ENCODE measurements around the gene TOR4A.

TOR4A gene

DNA sequence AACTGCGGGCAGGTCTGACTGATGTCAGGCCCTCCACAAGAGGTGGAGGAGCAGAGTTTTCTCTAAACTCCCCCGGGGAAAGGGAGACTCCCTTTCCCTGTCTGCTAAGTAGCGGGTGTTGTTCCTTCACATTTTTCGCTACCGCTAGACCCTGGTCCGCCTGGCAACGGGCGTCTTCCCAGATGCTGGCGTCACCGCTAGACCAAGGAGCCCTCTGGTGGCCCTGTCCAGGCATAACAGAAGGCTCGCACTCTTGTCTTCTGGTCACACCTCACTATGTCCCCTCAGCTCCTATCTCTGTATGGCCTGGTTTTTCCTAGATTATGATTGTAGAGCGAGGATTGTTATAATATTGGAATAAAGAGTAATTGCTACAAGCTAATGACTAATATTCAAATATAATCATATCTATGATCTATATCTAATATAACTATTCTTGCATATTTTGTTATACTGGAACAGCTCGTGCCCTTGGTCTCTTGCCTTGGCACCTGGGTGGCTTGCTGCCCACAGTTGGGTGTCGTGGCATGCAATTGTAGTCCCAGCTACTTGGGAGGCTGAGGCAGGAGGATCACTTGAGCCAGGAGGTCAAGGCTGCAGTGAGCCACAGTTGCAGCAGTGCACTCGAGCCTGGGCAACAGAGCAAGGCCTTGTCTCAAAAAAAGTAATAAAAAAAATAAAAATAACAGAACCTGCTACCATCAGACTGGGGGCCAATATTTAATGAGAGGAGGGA lies 15.2 kb upstream of the TOR4A start:
- TF ChIP-seq, protein P1, sequence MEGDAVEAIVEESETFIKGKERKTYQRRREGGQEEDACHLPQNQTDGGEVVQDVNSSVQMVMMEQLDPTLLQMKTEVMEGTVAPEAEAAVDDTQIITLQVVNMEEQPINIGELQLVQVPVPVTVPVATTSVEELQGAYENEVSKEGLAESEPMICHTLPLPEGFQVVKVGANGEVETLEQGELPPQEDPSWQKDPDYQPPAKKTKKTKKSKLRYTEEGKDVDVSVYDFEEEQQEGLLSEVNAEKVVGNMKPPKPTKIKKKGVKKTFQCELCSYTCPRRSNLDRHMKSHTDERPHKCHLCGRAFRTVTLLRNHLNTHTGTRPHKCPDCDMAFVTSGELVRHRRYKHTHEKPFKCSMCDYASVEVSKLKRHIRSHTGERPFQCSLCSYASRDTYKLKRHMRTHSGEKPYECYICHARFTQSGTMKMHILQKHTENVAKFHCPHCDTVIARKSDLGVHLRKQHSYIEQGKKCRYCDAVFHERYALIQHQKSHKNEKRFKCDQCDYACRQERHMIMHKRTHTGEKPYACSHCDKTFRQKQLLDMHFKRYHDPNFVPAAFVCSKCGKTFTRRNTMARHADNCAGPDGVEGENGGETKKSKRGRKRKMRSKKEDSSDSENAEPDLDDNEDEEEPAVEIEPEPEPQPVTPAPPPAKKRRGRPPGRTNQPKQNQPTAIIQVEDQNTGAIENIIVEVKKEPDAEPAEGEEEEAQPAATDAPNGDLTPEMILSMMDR (conservative IDR thresholded peaks at IDR 0.05) = peak; percentile 80
- peak overlapping the region; percentile 22; the same call in 1 of the 2 replicates for H3K27ac ChIP-seq

DNA sequence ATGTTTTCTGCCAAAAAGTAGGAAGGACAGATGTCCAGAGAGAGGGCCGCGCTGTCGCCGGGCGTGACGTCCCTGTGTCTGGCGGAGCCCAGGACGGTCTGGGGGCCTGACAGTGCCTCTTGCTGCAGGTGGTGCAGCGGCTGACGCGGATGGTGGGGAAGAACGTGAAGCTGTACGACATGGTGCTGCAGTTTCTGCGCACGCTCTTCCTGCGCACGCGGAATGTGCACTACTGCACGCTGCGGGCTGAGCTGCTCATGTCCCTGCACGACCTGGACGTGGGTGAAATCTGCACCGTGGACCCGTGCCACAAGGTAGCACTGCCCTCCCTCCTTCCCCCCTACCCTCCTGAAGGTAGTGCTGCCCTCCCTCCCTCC lies 14.6 kb upstream of the TOR4A start:
- TF ChIP-seq, protein P1 (conservative IDR thresholded peaks at IDR 0.05) = no peak
- H3K27ac ChIP-seq = peak overlapping the region; percentile 22; the same call in 1 of the 2 replicates

DNA sequence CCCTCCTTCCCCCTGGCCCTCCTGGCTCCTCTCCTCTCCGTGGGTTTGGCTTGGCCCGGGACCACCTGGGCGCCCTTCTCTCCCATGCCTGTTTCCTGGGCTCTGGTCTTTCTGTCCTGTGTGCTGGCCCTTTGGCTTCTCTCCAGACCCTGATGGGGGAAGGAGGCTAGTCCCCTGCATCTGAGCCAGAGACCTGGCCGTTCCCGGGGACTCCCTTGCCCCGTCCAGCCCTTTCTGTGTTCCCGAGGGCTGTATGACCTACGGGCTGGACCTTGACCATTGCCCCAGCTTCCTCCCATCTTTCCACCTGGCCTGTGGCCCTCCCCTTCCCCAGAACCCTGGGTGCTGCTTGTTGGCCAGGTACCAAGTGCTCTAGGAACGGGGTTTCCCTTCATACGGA lies 14.0 kb upstream of the TOR4A start:
- peak overlapping the region; percentile 18 for H3K27ac ChIP-seq
- TF ChIP-seq, protein P1 (conservative IDR thresholded peaks at IDR 0.05) = no peak

GRCh38 chr9:137264067-137264466 lies 13.5 kb upstream of the TOR4A start:
- TF ChIP-seq, protein P1 (conservative IDR thresholded peaks at IDR 0.05) = no peak
- peak overlapping the region; percentile 18 for H3K27ac ChIP-seq

DNA sequence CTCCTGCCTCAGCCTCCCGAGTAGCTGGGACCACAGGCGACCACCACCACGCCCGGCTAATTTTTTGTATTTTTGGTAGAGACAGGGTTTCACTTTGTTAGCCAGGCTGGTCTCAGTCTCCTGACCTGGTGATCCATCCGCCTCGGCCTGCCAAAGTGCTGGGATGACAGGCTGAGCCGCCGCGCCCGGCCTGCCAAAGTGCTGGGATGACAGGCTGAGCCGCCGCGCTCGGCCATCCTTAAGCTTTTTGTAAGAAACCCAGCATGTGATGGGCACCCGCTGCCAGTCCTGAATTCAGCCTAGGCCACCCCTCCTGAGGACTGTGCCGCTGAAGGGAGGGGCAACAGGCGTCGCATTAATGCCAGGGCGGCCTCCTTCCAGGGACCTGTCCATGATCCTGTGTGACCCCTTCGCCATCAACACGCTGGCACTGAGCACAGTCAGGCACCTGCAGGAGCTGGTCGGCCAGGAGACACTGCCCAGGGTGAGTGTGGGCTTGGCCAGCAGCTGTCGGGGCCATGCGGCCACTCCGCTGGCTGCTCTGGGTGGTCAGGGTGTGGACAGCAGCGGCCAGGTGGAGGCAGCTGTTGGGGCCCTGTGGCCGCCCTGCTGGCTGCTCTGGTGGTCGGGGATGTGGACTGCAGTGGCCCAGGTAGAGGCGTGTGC lies 11.9 kb upstream of the TOR4A start:
- TF ChIP-seq, protein P1 (conservative IDR thresholded peaks at IDR 0.05) = no peak
- H3K27ac ChIP-seq = peak overlapping the region; percentile 99

DNA sequence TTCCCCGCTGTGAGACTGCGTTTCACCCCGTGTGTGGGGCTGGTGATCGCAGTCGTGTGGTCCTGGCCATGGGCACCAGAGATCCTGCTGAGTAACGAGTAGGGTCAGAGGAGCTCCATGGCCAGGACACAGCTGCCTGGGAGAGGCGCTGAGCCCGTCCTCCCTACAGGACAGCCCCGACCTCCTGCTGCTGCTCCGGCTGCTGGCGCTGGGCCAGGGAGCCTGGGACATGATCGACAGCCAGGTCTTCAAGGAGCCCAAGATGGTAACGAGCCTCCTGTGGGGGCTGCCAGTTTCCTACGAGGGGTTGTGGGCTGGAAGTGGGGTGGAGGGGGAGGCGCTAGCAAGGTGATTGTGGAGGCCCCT lies 11.4 kb upstream of the TOR4A start:
- H3K27ac ChIP-seq = peak overlapping the region; percentile 99

More for the DNA sequence above, 11.4 kb upstream of the TOR4A start:
- TF ChIP-seq, protein P1 (conservative IDR thresholded peaks at IDR 0.05) = no peak
